Breast epithelium (tissue), 3 donors: ENCODE data around the gene TBCK.

ENCODE experiments used
- CTCF ChIP-seq, 3 donors: fragments of 450-650 bp; IDR thresholded peaks; one replicate each; pipeline ENCODE4 v1.5.1; 2016 to 2017; ENCODE audit warnings: antibody characterized with exemption in 3 of 3, mild to moderate bottlenecking in 3 of 3, moderate library complexity in 3 of 3
- POLR2A ChIP-seq: fragments of 450-650 bp; IDR thresholded peaks from one replicate; pipeline ENCODE4 v1.6.1; 2016; ENCODE audit warnings: antibody characterized with exemption, mild to moderate bottlenecking, moderate library complexity
- POLR2AphosphoS5 ChIP-seq, 3 donors: sonication (generic); formaldehyde crosslinking; IDR thresholded peaks; one replicate each; pipeline ENCODE4 v1.6.1; 2017; ENCODE audit warnings: antibody characterized with exemption in 3 of 3

GRCh38 chr4:106010761-106011160, 305.2 kb downstream of the TBCK start:
- no peak for TF ChIP-seq POLR2A
- no peak for TF ChIP-seq CTCF (IDR thresholded peaks at IDR 0.05)
- no peak for TF ChIP-seq POLR2AphosphoS5 (IDR thresholded peaks at IDR 0.05)
